HG03196 (cell line): ENCODE results near the gene ATP8A1.
"Not testable (repeated sequence)": the region's sequence is repeated elsewhere in the genome, so short reads cannot be mapped to it uniquely, and the experiment has no call there.

Experiments used
- ATAC-seq: cut with Tn5 transposase; IDR thresholded peaks from one replicate; pipeline ENCODE4 v1.9.1; 2021; ENCODE audit not compliant: unreplicated experiment

The ATP8A1 gene

GRCh38 chr4:42474406-42474805 is 182.5 kb downstream of the ATP8A1 start:
- ATAC-seq: no peak

- ATAC-seq: no peak
These were observed 183.7 kb downstream of the ATP8A1 start for GRCh38 chr4:42473071-42473684.

- ATAC-seq: no peak
These were observed 185.0 kb downstream of the ATP8A1 start for GRCh38 chr4:42471896-42472295.

GRCh38 chr4:42470023-42470422 is 186.9 kb downstream of the ATP8A1 start:
- no peak for ATAC-seq

GRCh38 chr4:42467777-42468176 is 189.1 kb downstream of the ATP8A1 start:
- ATAC-seq: not testable (repeated sequence)

- no peak for ATAC-seq
These were observed 190.5 kb downstream of the ATP8A1 start for GRCh38 chr4:42466273-42466844.

GRCh38 chr4:42464550-42465094 is 192.3 kb downstream of the ATP8A1 start:
- no peak for ATAC-seq

- not testable (repeated sequence) for ATAC-seq
These were observed 195.7 kb downstream of the ATP8A1 start for GRCh38 chr4:42461216-42461615.

- peak; percentile 96 for ATAC-seq
These were observed 196.9 kb downstream of the ATP8A1 start for GRCh38 chr4:42460043-42460442.

- no peak for ATAC-seq
These were observed 198.2 kb downstream of the ATP8A1 start for GRCh38 chr4:42458657-42459056.

GRCh38 chr4:42454755-42455420 is 202.0 kb downstream of the ATP8A1 start:
- ATAC-seq: no peak

- no peak for ATAC-seq
These were observed 203.3 kb downstream of the ATP8A1 start for GRCh38 chr4:42453612-42454011.

GRCh38 chr4:42452823-42453222 is 204.1 kb downstream of the ATP8A1 start:
- ATAC-seq: no peak

- ATAC-seq: no peak
These were observed 210.1 kb downstream of the ATP8A1 start for GRCh38 chr4:42446823-42447222.

- no peak for ATAC-seq
These were observed 211.9 kb downstream of the ATP8A1 start for GRCh38 chr4:42445038-42445437.

GRCh38 chr4:42442601-42443000 is 214.3 kb downstream of the ATP8A1 start:
- ATAC-seq: no peak

- ATAC-seq: no peak
These were observed 216.8 kb downstream of the ATP8A1 start for GRCh38 chr4:42440083-42440482.

GRCh38 chr4:42436928-42437565 is 219.9 kb downstream of the ATP8A1 start:
- ATAC-seq: no peak

GRCh38 chr4:42428036-42428435 is 228.9 kb downstream of the ATP8A1 start:
- no peak for ATAC-seq

- ATAC-seq: no peak
These were observed 231.5 kb downstream of the ATP8A1 start for GRCh38 chr4:42425146-42426065.

- ATAC-seq: no peak
These were observed 236.8 kb downstream of the ATP8A1 start for GRCh38 chr4:42420140-42420539.
